HG03045 (cell line): ENCODE measurements around the gene SPAG17.

Experiments
- ATAC-seq: cut with Tn5 transposase; IDR thresholded peaks from one replicate; pipeline ENCODE4 v1.9.1; 2021; ENCODE audit warnings: mild to moderate bottlenecking, moderate library complexity; ENCODE audit not compliant: unreplicated experiment

Gene SPAG17

GRCh38 chr1:118169016-118169415 is 16.0 kb downstream of the SPAG17 start:
- ATAC-seq, result no peak

GRCh38 chr1:118160806-118161205 is 24.2 kb downstream of the SPAG17 start:
- no peak for ATAC-seq

- ATAC-seq, result no peak
Observed at GRCh38 chr1:118159569-118159968, 25.5 kb downstream of the SPAG17 start.

GRCh38 chr1:118158924-118159323 is 26.1 kb downstream of the SPAG17 start:
- ATAC-seq, result no peak

GRCh38 chr1:118157506-118157905 is 27.5 kb downstream of the SPAG17 start:
- no peak for ATAC-seq

DNA sequence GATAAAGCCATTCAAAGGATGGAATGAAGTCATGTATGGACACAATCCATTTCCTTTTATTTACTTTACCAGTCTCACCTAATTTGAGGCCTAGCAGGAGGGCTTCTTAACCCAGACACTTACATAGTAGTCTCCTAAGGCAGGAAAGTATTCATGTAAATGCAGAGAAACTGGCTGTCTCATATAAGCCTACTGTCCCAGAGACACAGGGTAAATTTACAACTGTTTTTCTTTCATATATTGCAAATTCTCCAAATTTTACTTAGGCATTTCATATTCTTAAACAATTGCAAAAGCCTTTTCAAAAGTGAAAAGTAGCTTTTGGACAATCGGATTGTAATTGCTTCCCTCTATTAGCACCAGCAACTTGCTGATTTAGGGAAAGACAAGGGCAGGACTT is 29.9 kb downstream of the SPAG17 start:
- ATAC-seq, result no peak

- no peak for ATAC-seq
Observed at GRCh38 chr1:118154220-118154619, 30.8 kb downstream of the SPAG17 start.

GRCh38 chr1:118151312-118151937 is 33.6 kb downstream of the SPAG17 start:
- ATAC-seq, result no peak

GRCh38 chr1:118149799-118150198 is 35.2 kb downstream of the SPAG17 start:
- ATAC-seq, result no peak

GRCh38 chr1:118148034-118148433 is 37.0 kb downstream of the SPAG17 start:
- no peak for ATAC-seq

GRCh38 chr1:118147522-118147921 is 37.5 kb downstream of the SPAG17 start:
- no peak for ATAC-seq

DNA sequence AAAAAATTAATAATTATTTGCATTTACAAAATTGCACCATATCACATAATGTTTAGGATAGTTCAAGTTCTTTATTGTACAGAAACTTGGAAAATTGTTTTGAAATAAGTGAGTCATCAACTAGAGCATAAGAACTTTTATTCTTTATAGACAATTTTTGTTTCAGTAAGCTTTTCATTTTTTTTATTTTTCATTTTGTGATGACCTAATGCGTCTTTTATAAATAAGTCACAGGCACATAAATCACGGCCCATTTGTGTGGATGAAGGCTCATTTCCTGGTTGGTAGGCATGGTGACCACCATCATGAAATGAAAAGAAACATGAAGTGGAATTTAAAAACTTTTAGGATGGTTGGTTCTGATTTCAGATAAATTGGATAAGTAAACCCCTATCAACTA is 39.3 kb downstream of the SPAG17 start:
- no peak for ATAC-seq

- ATAC-seq, result no peak
Observed at GRCh38 chr1:118144684-118145083, 40.3 kb downstream of the SPAG17 start.

DNA sequence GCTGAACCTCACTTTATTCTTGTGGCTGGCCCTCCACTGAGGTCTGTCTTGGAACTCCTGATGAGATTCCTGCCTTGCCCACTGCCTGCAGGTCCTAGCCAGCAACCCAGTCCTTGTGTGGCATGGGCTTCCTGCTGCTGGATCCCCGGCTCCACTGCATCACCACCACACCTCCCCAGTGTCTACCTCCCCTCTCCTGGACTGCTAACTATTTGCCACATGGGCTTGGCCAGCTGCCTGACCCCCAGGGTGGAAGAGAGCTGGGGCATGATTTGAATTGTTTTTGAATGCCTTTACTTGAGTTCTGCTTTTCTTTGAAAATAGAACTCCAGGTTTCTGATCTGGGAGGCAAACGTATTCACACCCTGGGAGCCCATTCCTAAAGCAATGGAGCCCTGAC is 41.2 kb downstream of the SPAG17 start:
- no peak for ATAC-seq

GRCh38 chr1:118143121-118143520 is 41.9 kb downstream of the SPAG17 start:
- no peak for ATAC-seq

DNA sequence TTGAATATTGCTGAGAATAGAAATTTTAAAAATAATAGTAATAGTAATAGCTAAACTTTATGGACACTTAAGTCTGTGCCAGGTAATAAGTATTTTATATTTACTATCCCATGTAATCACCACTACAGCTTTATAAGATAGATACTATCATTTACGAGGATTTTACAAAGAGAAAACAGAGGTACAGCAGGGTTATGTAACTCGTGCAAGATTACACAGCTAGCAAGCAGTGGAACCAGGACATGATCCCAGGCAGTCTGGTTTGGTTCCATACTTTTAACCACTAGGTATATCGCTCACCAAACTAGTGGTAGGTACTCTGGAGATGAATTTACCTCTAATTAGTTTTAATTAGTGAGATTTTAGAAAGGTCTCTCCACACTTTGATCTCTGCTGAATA is 42.5 kb downstream of the SPAG17 start:
- no peak for ATAC-seq

DNA sequence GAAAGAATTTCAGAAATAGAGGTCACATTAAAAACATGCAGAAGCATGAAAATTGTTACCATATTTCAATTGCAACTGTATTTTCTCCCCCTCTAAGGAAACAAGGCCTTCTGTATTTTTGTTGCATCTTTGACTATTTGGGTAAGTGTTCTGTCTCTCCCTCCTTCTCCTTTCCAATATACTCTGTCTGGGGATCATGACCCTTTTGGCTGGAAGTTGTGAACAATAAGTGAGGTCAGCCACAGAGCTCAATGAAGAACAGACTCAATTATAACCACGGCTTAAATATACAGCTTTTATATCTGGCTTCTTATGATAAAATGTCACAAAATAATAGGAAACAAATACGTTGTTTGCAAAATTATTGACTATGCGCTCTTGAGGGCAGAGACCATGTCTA is 47.1 kb downstream of the SPAG17 start:
- no peak for ATAC-seq

- ATAC-seq, result peak; percentile 99
Observed at GRCh38 chr1:118136187-118136941, 48.7 kb downstream of the SPAG17 start.

- no peak for ATAC-seq
Observed at GRCh38 chr1:118132000-118132399, 53.0 kb downstream of the SPAG17 start.

- no peak for ATAC-seq
Observed at GRCh38 chr1:118128761-118129160, 56.3 kb downstream of the SPAG17 start.

DNA sequence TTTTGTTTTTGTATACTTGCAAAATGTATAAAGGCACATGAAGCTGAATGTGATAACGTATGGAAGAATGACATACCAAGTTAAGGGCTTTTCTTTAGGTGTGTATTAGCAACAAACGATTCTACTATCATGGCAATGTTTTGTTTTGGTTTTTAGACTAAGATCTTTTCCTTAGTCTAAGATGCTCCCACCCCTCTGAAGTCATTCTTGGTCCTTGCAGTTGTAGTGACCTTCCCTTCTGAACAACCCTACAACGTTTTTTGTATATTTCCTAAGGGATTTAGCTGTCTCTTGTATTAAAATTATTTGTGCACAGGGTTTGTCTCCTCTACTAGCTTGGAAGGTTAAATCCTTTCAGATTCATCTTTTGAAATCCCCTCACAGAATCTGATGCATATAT is 61.0 kb downstream of the SPAG17 start:
- no peak for ATAC-seq

- ATAC-seq, result no peak
Observed at GRCh38 chr1:118123116-118123839, 61.8 kb downstream of the SPAG17 start.
